GM18526 (cell line): ENCODE measurements around the gene KLHL40.

Experiments
- POLR2A ChIP-seq: IDR thresholded peaks from 3 replicates; pipeline ENCODE4 v1.6.1; 2011; ENCODE audit not compliant: insufficient read length; ENCODE audit errors: extremely low read depth

Gene KLHL40

DNA sequence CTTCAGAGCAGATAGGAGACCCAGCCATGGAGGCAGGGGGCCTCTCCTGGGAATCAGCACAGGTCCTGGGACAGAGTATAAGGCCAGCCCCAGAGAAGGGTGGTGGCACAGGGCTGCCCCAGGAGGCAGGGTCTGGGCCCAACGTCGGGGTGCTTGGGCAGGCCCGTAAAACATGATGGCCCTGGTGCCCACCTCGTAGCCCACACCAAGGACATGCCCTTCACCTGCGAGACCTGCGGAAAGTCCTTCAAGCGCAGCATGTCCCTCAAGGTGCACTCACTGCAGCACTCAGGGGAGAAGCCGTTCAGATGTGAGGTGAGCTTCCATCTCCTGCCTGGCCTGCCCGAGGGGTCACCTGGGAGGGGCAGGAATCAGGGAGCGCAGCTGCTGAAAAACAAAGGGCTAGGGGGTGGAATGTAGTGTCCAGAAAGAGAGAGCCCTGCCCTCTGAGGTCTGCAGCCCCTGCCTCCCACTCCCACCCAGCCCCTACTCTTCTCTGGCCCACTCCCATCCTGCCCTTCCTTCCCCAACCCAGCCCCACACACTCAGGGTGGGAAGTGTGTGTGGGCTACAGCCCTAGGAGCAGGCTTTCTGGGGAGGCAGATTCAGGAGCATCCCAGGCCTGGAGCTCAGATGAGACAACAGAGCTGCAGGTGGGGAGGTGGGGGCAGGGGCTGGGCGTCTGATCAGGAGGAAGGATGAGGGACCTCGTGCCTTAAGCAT lies 22.4 kb upstream of the KLHL40 start:
- TF ChIP-seq POLR2A, result no peak

- no peak for TF ChIP-seq POLR2A
These were observed 21.5 kb upstream of the KLHL40 start for GRCh38 chr3:42663581-42664437.

GRCh38 chr3:42664438-42664803 lies 20.9 kb upstream of the KLHL40 start:
- TF ChIP-seq POLR2A, result no peak

DNA sequence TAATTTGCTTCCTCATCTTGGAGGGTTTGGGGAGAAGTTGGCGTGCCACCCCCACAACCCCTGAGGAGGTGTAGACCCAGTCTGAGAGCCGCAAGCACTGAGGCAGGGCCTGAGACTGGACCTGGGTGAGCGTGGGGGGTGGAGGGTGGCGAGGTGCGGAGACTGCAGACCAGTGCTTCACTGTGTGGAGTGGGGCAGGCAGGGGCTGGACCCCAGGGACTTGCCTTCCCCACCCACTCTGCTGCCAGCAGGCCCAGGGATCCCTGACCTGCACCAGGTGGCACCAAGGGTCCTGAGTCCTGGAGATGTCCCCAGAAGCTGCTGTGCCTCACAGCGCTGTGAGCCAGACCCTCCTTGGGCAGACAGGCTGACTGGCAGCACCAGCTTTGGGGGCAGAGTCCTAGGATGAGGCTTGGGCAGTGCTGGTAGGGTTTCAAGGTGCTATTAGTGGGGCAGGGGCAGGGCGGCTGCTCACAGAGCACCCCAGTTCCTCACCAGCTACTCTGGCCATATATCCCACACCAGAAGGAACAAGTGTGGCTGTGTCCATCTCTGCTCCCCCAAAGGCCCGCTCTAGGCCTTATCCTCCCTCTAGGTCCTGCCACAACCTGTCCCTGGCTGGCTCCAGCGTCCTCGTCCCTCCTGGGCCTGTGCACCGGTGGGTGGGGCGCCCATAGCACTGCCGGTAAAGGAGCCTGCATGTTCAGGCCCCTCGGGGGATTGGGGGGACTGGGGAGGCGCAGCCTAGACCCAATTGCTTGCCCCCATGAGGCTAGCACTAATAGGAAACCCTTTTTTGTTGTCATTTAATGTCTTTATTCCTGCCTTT lies 20.1 kb upstream of the KLHL40 start:
- no peak for TF ChIP-seq POLR2A

- no peak for TF ChIP-seq POLR2A
These were observed 19.3 kb upstream of the KLHL40 start for GRCh38 chr3:42666022-42666421.

DNA sequence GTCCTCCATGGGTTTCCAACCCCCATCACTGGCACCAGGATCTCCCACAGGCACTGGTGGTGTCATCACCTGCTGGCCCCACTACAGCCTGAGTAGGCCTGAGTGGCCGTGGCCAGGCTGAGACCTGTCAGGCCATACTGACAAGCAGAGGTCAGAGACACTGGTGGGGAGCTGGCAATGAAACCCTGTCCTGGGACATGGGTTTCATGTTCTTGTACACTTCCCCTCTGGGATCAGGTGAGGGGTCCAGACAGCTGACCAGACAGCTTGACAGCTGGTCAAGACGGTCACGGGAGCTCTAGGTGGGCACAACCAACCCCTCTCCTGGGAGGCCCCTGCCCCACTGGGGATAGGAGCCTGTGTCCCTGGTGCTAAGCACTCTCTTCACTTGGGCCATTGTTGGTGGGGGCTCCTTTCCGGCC lies 18.7 kb upstream of the KLHL40 start:
- TF ChIP-seq POLR2A, result no peak

DNA sequence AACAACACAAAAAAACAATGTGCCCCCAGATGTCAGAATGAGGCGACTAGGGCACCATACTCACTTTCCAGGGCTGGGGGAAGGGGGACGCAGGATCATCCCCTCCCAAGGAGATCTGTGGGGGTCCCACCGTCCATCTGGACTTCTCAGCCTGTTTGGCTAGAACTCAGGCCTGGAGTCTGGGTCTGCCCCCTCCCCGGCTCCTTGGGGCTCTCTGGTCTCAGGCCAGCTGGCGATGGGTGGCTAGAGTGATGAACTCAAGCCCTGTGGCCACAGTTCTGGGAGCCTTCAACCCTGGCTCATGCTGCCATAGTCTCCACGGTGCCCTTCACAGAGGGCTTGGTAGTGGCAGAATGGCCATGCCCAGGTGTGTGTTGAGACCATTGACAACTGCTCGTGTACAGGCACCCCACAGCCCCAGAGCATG lies 18.2 kb upstream of the KLHL40 start:
- TF ChIP-seq POLR2A, result no peak

DNA sequence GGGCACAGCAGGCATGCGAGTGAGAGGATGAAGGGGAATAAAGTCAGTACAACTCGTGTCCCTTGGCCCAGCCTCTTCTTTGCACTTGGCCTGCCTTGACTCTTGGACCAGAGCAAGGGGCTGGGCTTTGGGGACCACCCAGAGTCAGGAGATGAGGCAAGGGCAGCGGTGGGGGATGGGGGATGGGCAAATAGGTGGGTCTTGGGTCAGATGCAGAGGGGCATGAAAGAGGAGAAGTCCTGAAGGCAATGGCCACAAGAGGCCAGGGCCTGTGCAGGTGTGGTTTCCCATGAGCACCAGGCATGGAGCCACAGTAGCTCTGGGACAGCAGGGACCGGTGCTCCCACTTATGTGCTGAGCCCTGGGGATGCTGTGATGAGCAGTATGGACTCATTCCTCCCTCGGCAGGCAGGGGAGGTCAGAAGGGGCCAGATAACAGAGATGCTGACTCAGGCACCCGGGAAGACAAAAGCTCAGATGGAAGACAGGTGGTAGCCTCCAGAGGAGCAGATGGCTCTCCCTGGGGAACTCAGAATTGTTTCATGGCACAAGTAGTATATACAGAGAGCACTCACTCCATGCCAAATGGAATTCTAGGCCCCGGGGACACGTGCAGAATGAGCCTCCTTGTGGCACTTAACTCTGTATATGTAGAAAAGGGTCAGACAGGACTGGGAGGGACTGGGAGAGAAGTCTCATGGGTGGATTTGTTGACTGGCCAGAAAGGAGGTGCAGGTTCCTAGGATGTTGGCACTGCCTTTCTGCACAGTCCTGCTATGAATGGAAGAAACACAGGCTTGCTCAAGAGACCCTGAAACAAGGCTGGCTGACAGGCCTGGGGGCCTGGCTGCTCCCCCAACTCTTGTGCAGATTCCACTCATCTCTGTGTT lies 17.6 kb upstream of the KLHL40 start:
- no peak for TF ChIP-seq POLR2A

GRCh38 chr3:42668413-42668760 lies 16.9 kb upstream of the KLHL40 start:
- TF ChIP-seq POLR2A, result no peak

DNA sequence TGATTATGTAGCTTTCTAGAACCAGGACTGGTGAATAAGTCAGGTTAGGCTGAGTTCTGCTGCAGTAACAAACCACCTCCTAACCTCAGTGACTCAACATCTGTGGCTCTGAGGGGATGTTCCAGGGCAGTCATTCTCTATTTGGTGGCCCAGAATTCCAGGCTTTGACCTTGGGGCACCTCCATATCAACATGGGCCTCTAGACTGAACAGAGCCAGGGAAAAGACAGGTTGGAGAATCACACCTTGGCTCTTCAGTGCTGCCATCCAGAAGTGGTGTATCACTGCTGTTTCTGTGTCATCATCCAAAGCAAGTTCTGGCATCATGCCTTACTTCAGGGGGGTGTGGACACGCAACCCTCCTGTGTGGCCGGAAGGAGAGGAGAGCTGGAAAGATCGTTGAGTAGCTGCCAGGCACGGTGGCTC lies 16.5 kb upstream of the KLHL40 start:
- no peak for TF ChIP-seq POLR2A

- TF ChIP-seq POLR2A, result no peak
These were observed 15.2 kb upstream of the KLHL40 start for GRCh38 chr3:42670051-42670576.

DNA sequence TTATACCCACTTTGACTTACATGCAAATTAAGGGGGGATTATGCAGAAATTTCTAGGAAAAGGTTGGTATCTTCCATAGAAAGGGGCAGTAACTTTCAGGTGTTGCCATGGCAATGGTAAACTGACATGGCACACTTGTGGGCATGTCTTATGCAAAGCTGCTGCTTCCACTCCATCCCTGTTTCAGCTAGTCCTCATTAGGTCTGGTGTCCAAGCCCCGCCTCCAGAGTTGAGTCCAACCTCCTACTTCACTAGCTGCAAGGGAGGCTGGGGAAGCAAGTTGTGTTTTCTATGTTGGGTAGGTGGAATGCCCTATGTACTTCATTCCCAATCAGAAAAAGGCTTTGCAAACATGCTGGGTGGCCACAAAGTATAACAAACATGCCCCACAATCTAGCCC lies 14.7 kb upstream of the KLHL40 start:
- TF ChIP-seq POLR2A, result no peak

GRCh38 chr3:42672515-42672914 lies 12.8 kb upstream of the KLHL40 start:
- no peak for TF ChIP-seq POLR2A

DNA sequence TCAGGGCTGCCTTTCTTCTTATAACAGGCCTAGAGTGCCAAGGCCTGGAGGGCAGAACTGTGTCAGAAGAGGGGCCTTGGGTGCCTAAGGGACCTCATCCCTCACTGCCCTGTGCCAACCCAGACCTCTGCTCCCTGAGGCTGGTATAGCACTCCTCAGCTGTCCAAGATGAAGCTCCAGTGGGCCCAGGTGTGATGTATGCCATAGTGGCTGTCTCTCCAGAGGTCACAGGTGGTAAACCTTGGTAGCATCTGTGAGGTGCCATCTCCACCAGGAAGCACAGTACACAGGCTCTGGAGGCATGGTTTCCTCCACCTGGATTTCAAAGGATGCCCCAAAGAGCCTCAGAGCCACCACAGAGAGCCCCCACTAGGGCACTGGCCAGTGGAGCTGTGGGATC lies 12.3 kb upstream of the KLHL40 start:
- TF ChIP-seq POLR2A, result no peak
